K562 (cell line): ENCODE results near the gene GALNT18. TPM values are rescaled to one million over a fixed set of nuclear protein-coding genes. Genes with fewer than 3 reads are reported as not detected.

Source experiments
- ATAC-seq: fragments of 200-7000 bp; cut with Tn5 transposase; 3 replicates; pipeline ENCODE4 v1.9.1; 2020; ENCODE audit warnings: moderate library complexity
- BruUV-seq: library from RNA; stranded (reverse); fragments of 400-500 nt; replicated peaks from 2 replicates; lab custom pipeline; 2021; lab: Mats Ljungman, UMichigan
- CTCF ChIA-PET: fragments of 300-600 bp; formaldehyde crosslinking; extraction: SDS; loops from one replicate; lab custom pipeline; 2021; ENCODE audit warnings: low intra/inter-chr PET ratio; lab: Yijun Ruan, JAX
- POLR2A ChIA-PET: fragments of 300-600, 350-650 bp; sonication (Branson Sonifier 250); formaldehyde crosslinking; extraction: SDS; loops from one replicate; lab custom pipeline; 2021; ENCODE audit warnings: antibody characterized with exemption, inconsistent platforms; lab: Yijun Ruan, JAX
- DNase-seq, 4 experiments: peaks; one replicate each; pipeline versions ENCODE4 v3.0.0 to v3.0.0-alpha.2; 2011 to 2018; ENCODE audit warnings: low spot score in 3 of 4, mixed read lengths in 3 of 4; ENCODE audit errors: extremely low read depth in 1 of 4
- FAIRE-seq: peaks from 2 replicates; lab custom pipeline; 2011; peaks lifted over from hg19 to GRCh38; lab: Jason Lieb, UNC
- H2AFZ ChIP-seq: 2 replicates; pipeline ENCODE4 v1.6.0; 2011; ENCODE audit warnings: low read depth, low read length, control low read depth, inconsistent platforms
- H3K27ac ChIP-seq: fragments of 200-600 bp; 3 replicates; pipeline ENCODE4 v1.8.0; 2011; ENCODE audit warnings: low read depth, mild to moderate bottlenecking, control low read depth, inconsistent platforms, low read length, moderate library complexity, mixed read lengths; ENCODE audit errors: extremely low read depth
- H3K27me3 ChIP-seq, 2 experiments: fragments of 300-600 bp in 1 of 2; 2 replicates in 1 of 2; 3 replicates in 1 of 2; pipeline versions ENCODE4 v1.6.0 to v1.8.0; 2011; ENCODE audit warnings: inconsistent platforms in 2 of 2, low read length in 2 of 2, mild to moderate bottlenecking in 1 of 2, mixed read lengths in 1 of 2, moderate library complexity in 1 of 2; ENCODE audit not compliant: control insufficient read depth in 2 of 2, insufficient read depth in 2 of 2
- H3K36me3 ChIP-seq: fragments of 300-600 bp; 3 replicates; pipeline ENCODE4 v1.8.0; 2011; ENCODE audit warnings: mild to moderate bottlenecking, low read length, inconsistent platforms; ENCODE audit not compliant: control insufficient read depth, insufficient read depth
- H3K4me1 ChIP-seq, 2 experiments: fragments of 200-600 bp in 1 of 2; replicated peaks in 1 of 2; 2 replicates in 1 of 2; 3 replicates in 1 of 2; pipeline versions ENCODE4 v1.5.1 to v1.8.0; 2011; ENCODE audit warnings: inconsistent platforms in 2 of 2, low read length in 2 of 2, mild to moderate bottlenecking in 1 of 2, mixed read lengths in 1 of 2, moderate library complexity in 1 of 2; ENCODE audit not compliant: control insufficient read depth in 2 of 2, insufficient read depth in 2 of 2
- H3K4me2 ChIP-seq: 2 replicates; pipeline ENCODE4 v1.6.1; 2011; ENCODE audit warnings: low read length, control low read depth, inconsistent platforms, mixed read lengths; ENCODE audit not compliant: insufficient read depth
- H3K4me3 ChIP-seq: fragments of 200-600 bp; sonication (generic), shearing (Covaris generic); 2 replicates; pipeline ENCODE4 v1.5.1; 2016; ENCODE audit warnings: control low read depth, inconsistent platforms
- H3K79me2 ChIP-seq: fragments of 200-600 bp; 3 replicates; pipeline ENCODE4 v1.8.0; 2011; ENCODE audit warnings: low read length, inconsistent platforms; ENCODE audit not compliant: control insufficient read depth, insufficient read depth
- H3K9ac ChIP-seq, 2 experiments: 2 replicates each; pipeline versions ENCODE4 v1.6.0 to v1.6.1; 2011; ENCODE audit warnings: low read depth in 2 of 2, low read length in 2 of 2, control low read depth in 1 of 2, inconsistent platforms in 1 of 2, mild to moderate bottlenecking in 1 of 2, mixed read lengths in 1 of 2; ENCODE audit not compliant: insufficient read depth in 1 of 2
- H3K9me1 ChIP-seq: one replicate; pipeline ENCODE4 v1.6.0; 2011; ENCODE audit warnings: inconsistent platforms, mild to moderate bottlenecking, low read length, moderate library complexity; ENCODE audit not compliant: control insufficient read depth, insufficient read depth
- H3K9me3 ChIP-seq: replicated peaks from 2 replicates; pipeline ENCODE4 v1.5.1; 2011; ENCODE audit warnings: low read depth, low read length, inconsistent platforms; ENCODE audit not compliant: control insufficient read depth, insufficient read depth
- H4K20me1 ChIP-seq: replicated peaks from 2 replicates; pipeline ENCODE4 v1.6.1; 2011; ENCODE audit warnings: low read length, inconsistent platforms, mixed read lengths; ENCODE audit not compliant: control insufficient read depth, insufficient read depth
- ARHGAP35 ChIP-seq: fragments of 450-650 bp; IDR thresholded peaks from 2 replicates; pipeline ENCODE4 v1.6.1; 2018; ENCODE audit not compliant: partially characterized antibody
- C11orf30 ChIP-seq: fragments of 450-650 bp; IDR thresholded peaks from 2 replicates; pipeline ENCODE4 v1.6.1; 2016; ENCODE audit warnings: low read depth, mild to moderate bottlenecking
- EP300 ChIP-seq: IDR thresholded peaks from 2 replicates; pipeline ENCODE4 v1.6.1; 2012; ENCODE audit warnings: low read length, improper control_type of control experiment
- HNRNPH1 ChIP-seq: fragments of 200-400 bp; formaldehyde crosslinking; optimal IDR thresholded peaks from 2 replicates; pipeline ENCODE3; 2017; ENCODE audit warnings: low read depth, mild to moderate bottlenecking, low read length, moderate library complexity
- MAFG ChIP-seq: fragments of 450-650 bp; conservative IDR thresholded peaks from 2 replicates; pipeline ENCODE4 v1.6.1; 2016; ENCODE audit warnings: missing genetic modification characterization, missing compliant biosample characterization
- MLLT1 ChIP-seq, 2 experiments: fragments of 450-650 bp; IDR thresholded peaks; 2 replicates each; pipeline ENCODE4 v1.6.1; 2016
- NFE2 ChIP-seq: IDR thresholded peaks from 2 replicates; pipeline ENCODE4 v1.6.1; 2014; ENCODE audit warnings: antibody characterized with exemption, low read depth
- PCBP1 ChIP-seq: fragments of 200-400 bp; formaldehyde crosslinking; IDR thresholded peaks from 2 replicates; pipeline ENCODE4 v1.6.1; 2018; ENCODE audit warnings: mild to moderate bottlenecking, low read depth, low read length; ENCODE audit not compliant: poor library complexity, severe bottlenecking
- PHF21A ChIP-seq: fragments of 450-650 bp; IDR thresholded peaks from 2 replicates; pipeline ENCODE4 v1.6.1; 2017; ENCODE audit warnings: low read depth, borderline replicate concordance
- PHTF2 ChIP-seq: fragments of 250-450 bp; sonication (Bioruptor Pico); IDR thresholded peaks from 2 replicates; pipeline ENCODE4 v1.5.0; 2021; ENCODE audit warnings: mild to moderate bottlenecking
- TAF7 ChIP-seq: fragments of 450-650 bp; IDR thresholded peaks from 2 replicates; pipeline ENCODE4 v1.6.1; 2016; ENCODE audit warnings: missing genetic modification characterization, missing compliant biosample characterization
- ZC3H8 ChIP-seq: fragments of 450-650 bp; IDR thresholded peaks from 2 replicates; pipeline ENCODE4 v1.6.1; 2017
- ZNF277 ChIP-seq: fragments of 250-450 bp; sonication (Bioruptor Pico); IDR thresholded peaks from 2 replicates; pipeline ENCODE4 v1.8.0; 2022; ENCODE audit warnings: inconsistent platforms, mild to moderate bottlenecking, moderate library complexity, borderline replicate concordance
- ZNF316 ChIP-seq: fragments of 450-650 bp; IDR thresholded peaks from 2 replicates; pipeline ENCODE4 v1.6.1; 2016
- ZNF764 ChIP-seq: fragments of 250-450 bp; sonication (Bioruptor Pico); IDR thresholded peaks from 2 replicates; pipeline ENCODE4 v1.4.0; 2020; ENCODE audit warnings: low read depth, mild to moderate bottlenecking, moderate library complexity
- WGBS: fragments of 100-300 bp; shearing (Covaris generic); methylation state at CpG from one replicate; pipeline ENCODE4 v1.1.6; 2016; ENCODE audit warnings: low coverage, mixed read lengths; ENCODE audit not compliant: insufficient coverage; ENCODE audit errors: missing lambda C conversion rate; 5-methylcytosine and 5-hydroxymethylcytosine counted together
- in situ Hi-C: fragments of 300-500 bp; cut with MboI; formaldehyde crosslinking; loops from 4 replicates; pipeline ENCODE4 v1.15.0; 2018; ENCODE audit warnings: inconsistent platforms, mixed read lengths
- intact Hi-C: fragments of 100-400 bp; cut with micrococcal nuclease; formaldehyde crosslinking; loops from 2 replicates; pipeline ENCODE4 v1.14.2; 2022
- polyA plus RNA-seq, 8 experiments: library from polyadenylated mRNA; depleted of rRNA in 4 of 8; stranded (reverse) in 5 of 8; unstranded in 3 of 8; fragments of >200 nt; fragmentation: Nextera tagmentation in 2 of 8; fragmentation: Illumina TruSeq in 1 of 8; extraction: Ambion mirVana in 2 of 8; extraction: Trizol in 1 of 8; gene quantifications; 2 replicates each; pipeline versions ENCODE4 v1.2.1 to v1.2.3, GENCODE V29; 2011 to 2014; ENCODE audit warnings: inconsistent platforms in 1 of 8, missing spikeins in 1 of 8
- total RNA-seq, 7 experiments: library from RNA; depleted of rRNA in 6 of 7; stranded (reverse); fragments of >200 nt in 6 of 7; fragmentation: Illumina TruSeq in 2 of 7; extraction: Trizol in 2 of 7; gene quantifications; 2 replicates each; pipeline versions ENCODE4 v1.2.1 to v1.2.3, GENCODE V29; 2011 to 2021; ENCODE audit warnings: low replicate concordance in 1 of 7

GALNT18 gene
- total and polyA plus RNA-seq, 9 of the 15 experiments (the other 6 are each of a cell fraction or from before 2014, with no cell fraction given): not detected

GRCh38 chr11:11571893-11572292, 49.9 kb downstream of the GALNT18 start:
- CTCF ChIA-PET: no interaction called here

More at GRCh38 chr11:11571893-11572292, 49.9 kb downstream of the GALNT18 start:
- Histone ChIP-seq H3K36me3 (no peaks in the 10 kb centered on the region), H2AFZ (no peak overlapping the region), H3K27ac (no peak overlapping the region), H3K9me3 (no peaks in the 10 kb centered on the region), H4K20me1 (no peaks in the 10 kb centered on the region), H3K4me3 (no peak overlapping the region), H3K79me2 (no peaks in the 10 kb centered on the region), H3K27me3 (peaks cover 0 to 15% of the 10 kb centered on the region in 2 experiments; a peak in 3 of 5 replicates), H3K4me1 (no peaks in the 10 kb centered on the region), H3K4me2 (no peak overlapping the region)
- no peak for DNase-seq
- intact Hi-C loops (no loop called here), in situ Hi-C loops (no loop called here)
- no TSS peak for BruUV-seq
- ATAC-seq: no peak
- POLR2A ChIA-PET: no interaction called here
- TF ChIP-seq ZNF277 (CRISPR knock-in tag): no peak
- peak; percentile 58; the same call in 1 of the 2 replicates for TF ChIP-seq NFE2
- TF ChIP-seq ZNF316: peak; percentile 19; the same call in 1 of the 2 replicates
- no peak for TF ChIP-seq TAF7 (tag)
- TF ChIP-seq HNRNPH1: no peak
- TF ChIP-seq EP300: no peak
- TF ChIP-seq ZNF764: no peak
- TF ChIP-seq C11orf30: peak; percentile 35; the same call in 1 of the 2 replicates
- no peak for TF ChIP-seq PHTF2 (CRISPR knock-in tag)
- TF ChIP-seq PCBP1: no peak
- TF ChIP-seq ARHGAP35: no peak
- TF ChIP-seq PHF21A: no peak
- TF ChIP-seq MLLT1 (IDR thresholded peaks at IDR 0.05): no peak
- TF ChIP-seq ZC3H8: no peak
- peak; percentile 44; the same call in 1 of the 2 replicates for TF ChIP-seq MAFG (tag)
- TF ChIP-seq, all 486 proteins: peak for 4
- FAIRE-seq: no peak
- WGBS: 1% methylated on average over 7 of the region's 7 CpGs
- H3K9me1 ChIP-seq: no peaks in the 10 kb centered on the region
- no peak overlapping the region for H3K9ac ChIP-seq
